ENCODE measurements around the gene COX5A. TPM values are rescaled to one million over a fixed set of nuclear protein-coding genes. Genes with fewer than 3 reads are reported as not detected.

Gene COX5A
- total and polyA plus RNA-seq, 2 donors from 2014 or later = 150 to 701 TPM

DNA sequence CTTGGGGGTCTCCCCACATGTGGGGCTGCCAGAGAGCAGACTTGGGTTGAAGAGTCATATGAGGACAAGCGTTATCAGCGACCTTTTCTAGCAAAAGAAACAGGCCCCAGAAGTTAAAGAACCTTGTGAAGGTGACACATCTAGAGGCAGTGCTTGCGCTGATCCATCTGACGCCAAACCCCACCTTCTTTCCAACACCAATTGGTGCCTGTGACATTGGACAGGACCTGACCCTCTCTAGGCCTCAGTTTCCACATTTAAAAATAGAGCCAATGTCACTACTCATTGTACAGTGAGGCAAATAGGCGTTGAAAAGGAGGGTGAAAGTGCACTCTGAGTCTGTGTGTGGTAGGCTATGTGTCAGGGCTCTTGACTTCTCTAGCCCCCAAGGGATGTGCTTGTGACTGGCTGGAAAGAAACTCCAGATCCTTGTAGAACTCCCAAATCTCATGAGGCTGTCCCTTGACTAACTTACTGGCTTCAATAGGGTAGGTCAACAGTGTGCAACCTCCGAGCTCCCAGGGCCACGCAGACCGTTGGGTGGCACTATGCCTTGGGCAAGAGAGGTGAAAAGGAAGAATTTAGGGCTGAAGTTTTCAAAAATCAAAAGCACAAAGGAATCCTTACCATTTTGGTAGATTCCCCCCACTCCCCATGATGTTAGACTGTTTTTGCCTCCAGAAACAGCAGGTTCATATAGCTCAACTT lies 30.6 kb downstream of the COX5A start:
- DNase-seq (no peak), FAIRE-seq (no peak)
- intact Hi-C loops (cut with DNase I) = no loop called here
- Histone ChIP-seq H3K4me3 (ENCODE audit: low read length in 3 of 3) (peak overlapping the region; percentile 87 to 96 (median 87)), H3K4me1 (ENCODE audit: control insufficient read depth in 2 of 3, insufficient read depth in 2 of 3, low read depth in 1 of 3, low read length in 3 of 3) (peaks cover 3 to 16% (median 6%) of the 10 kb centered on the region in 3 donors), H3K9me3 (ENCODE audit: control insufficient read depth in 2 of 3, insufficient read depth in 1 of 3, low read length in 3 of 3) (no peaks in the 10 kb centered on the region), H3K27ac (ENCODE audit: low read depth in 2 of 2, low read length in 2 of 2) (peak overlapping the region; percentile 93 to 96), H3K36me3 (ENCODE audit: control insufficient read depth in 2 of 3, insufficient read depth in 3 of 3, low read length in 3 of 3) (peaks cover 3 to 20% (median 19%) of the 10 kb centered on the region in 3 donors), H3K27me3 (ENCODE audit: control insufficient read depth, insufficient read depth, low read length) (no peaks in the 10 kb centered on the region), H3K9ac (ENCODE audit: low read length in 3 of 3) (peak overlapping the region; percentile 68 to 98 (median 71))
- TF ChIP-seq CTCF (IDR thresholded peaks at IDR 0.05; ENCODE audit: borderline replicate concordance, extremely low read depth, insufficient read depth) = no peak

GRCh38 chr15:74906450-74907162 lies 31.3 kb downstream of the COX5A start, which contains the start of gene FAM219B:
TSS of gene FAM219B (minus strand) at chr15:74906851. CDS start at chr15:74906800, 51 bp downstream.
- TF ChIP-seq CTCF (IDR thresholded peaks at IDR 0.05; ENCODE audit: borderline replicate concordance, extremely low read depth, insufficient read depth) = no peak
- Histone ChIP-seq H3K9me3 (ENCODE audit: control insufficient read depth in 2 of 3, insufficient read depth in 1 of 3, low read length in 3 of 3) (no peaks in the 10 kb centered on the region), H3K27me3 (ENCODE audit: control insufficient read depth, insufficient read depth, low read length) (no peaks in the 10 kb centered on the region), H3K4me3 (ENCODE audit: low read length in 3 of 3) (peak within 1 kb of the TSS; percentile 87 to 96 (median 87)), H3K4me1 (ENCODE audit: control insufficient read depth in 2 of 3, insufficient read depth in 2 of 3, low read depth in 1 of 3, low read length in 3 of 3) (peaks cover 3 to 20% (median 9%) of the 10 kb centered on the region in 3 donors), H3K36me3 (ENCODE audit: control insufficient read depth in 2 of 3, insufficient read depth in 3 of 3, low read length in 3 of 3) (peaks cover 3 to 20% (median 19%) of the 10 kb centered on the region in 3 donors), H3K9ac (ENCODE audit: low read length in 3 of 3) (peak within 1 kb of the TSS; percentile 68 to 98 (median 71)), H3K27ac (ENCODE audit: low read depth in 2 of 2, low read length in 2 of 2) (peak within 1 kb of the TSS; percentile 93 to 96)
- DNase-seq = peak; percentile 92 to 97 (median 95)
- FAIRE-seq = no peak
- intact Hi-C loops (cut with DNase I) = no loop called here

DNA sequence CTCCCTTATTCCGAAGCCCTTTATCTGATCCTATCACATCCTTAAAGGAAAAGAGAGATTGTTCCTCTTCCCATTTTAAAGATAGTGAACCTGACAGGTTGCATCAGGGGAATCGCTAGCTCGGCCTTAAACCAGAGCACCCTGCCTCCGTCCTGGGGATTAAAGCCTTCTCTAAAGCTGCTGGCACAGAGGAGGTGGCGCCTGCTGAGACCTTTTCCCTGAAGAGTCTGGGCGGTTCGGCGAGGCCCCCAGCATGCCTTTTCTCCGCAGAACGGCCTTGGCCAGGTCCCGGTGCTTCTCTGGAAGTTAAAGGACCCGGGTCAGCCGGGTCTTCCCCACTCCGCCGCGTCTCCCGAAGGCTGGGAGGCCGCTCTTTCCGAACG lies 31.8 kb downstream of the COX5A start:
- no peaks in the 10 kb centered on the region for H3K9me3 ChIP-seq (ENCODE audit: control insufficient read depth in 2 of 3, insufficient read depth in 1 of 3, low read length in 3 of 3)
- H3K4me1 ChIP-seq (ENCODE audit: control insufficient read depth in 2 of 3, insufficient read depth in 2 of 3, low read depth in 1 of 3, low read length in 3 of 3) = peaks cover 3 to 23% (median 9%) of the 10 kb centered on the region in 3 donors
- no peak for TF ChIP-seq CTCF (IDR thresholded peaks at IDR 0.05; ENCODE audit: borderline replicate concordance, extremely low read depth, insufficient read depth)
- H3K27ac ChIP-seq (ENCODE audit: low read depth in 2 of 2, low read length in 2 of 2) = peak overlapping the region; percentile 93 to 96
- H3K4me3 ChIP-seq (ENCODE audit: low read length in 3 of 3) = peak overlapping the region; percentile 52 to 96 (median 63)
- DNase-seq (peak in 3 of 5 donors; percentile 50 to 61 (median 55)), FAIRE-seq (no peak)
- no peaks in the 10 kb centered on the region for H3K27me3 ChIP-seq (ENCODE audit: control insufficient read depth, insufficient read depth, low read length)
- intact Hi-C loops (cut with DNase I) = no loop called here
- peak overlapping the region; percentile 44 to 98 (median 66) for H3K9ac ChIP-seq (ENCODE audit: low read length in 3 of 3)
- H3K36me3 ChIP-seq (ENCODE audit: control insufficient read depth in 2 of 3, insufficient read depth in 3 of 3, low read length in 3 of 3) = peaks cover 3 to 20% (median 19%) of the 10 kb centered on the region in 3 donors
